IMR-90 (cell line): ENCODE data around the gene TIGD3. TPM values are rescaled to one million over a fixed set of nuclear protein-coding genes. Genes with fewer than 3 reads are reported as not detected.

ENCODE experiments used
- ATAC-seq: fragments of 200-7000 bp; cut with Tn5 transposase; 2 replicates; pipeline ENCODE4 v1.9.1; 2020; ENCODE audit warnings: low read depth, mild to moderate bottlenecking, moderate library complexity
- BruUV-seq: library from RNA; stranded (reverse); fragments of 400-500 nt; replicated peaks from 2 replicates; lab custom pipeline; 2021; lab: Mats Ljungman, UMichigan
- CTCF ChIA-PET: fragments of 300-600 bp; formaldehyde crosslinking; extraction: SDS; loops from one replicate; lab custom pipeline; 2021; ENCODE audit warnings: antibody characterized with exemption; lab: Yijun Ruan, JAX
- POLR2A ChIA-PET: fragments of 300-600 bp; sonication (Branson Sonifier 250); formaldehyde crosslinking; loops from one replicate; lab custom pipeline; 2022; ENCODE audit warnings: antibody characterized with exemption; ENCODE audit not compliant: unreplicated experiment; lab: Charles Lee
- DNase-seq: peaks from one replicate; pipeline ENCODE4 v3.0.0; 2013
- H2AFZ ChIP-seq: replicated peaks from 2 replicates; pipeline ENCODE3; 2013; ENCODE audit warnings: low read length, mild to moderate bottlenecking; ENCODE audit not compliant: poor library complexity
- H2AK5ac ChIP-seq: 2 replicates; pipeline ENCODE4 v1.6.1; 2013; ENCODE audit warnings: low read depth, low read length, inconsistent platforms
- H2AK9ac ChIP-seq: replicated peaks from 2 replicates; pipeline ENCODE3; 2013; ENCODE audit warnings: mild to moderate bottlenecking, low read depth, low read length, moderate library complexity; ENCODE audit not compliant: poor library complexity
- H2BK120ac ChIP-seq: 2 replicates; pipeline ENCODE4 v1.6.1; 2013; ENCODE audit warnings: low read depth, low read length, inconsistent platforms
- H2BK15ac ChIP-seq: 3 replicates; pipeline ENCODE4 v1.6.1; 2013; ENCODE audit warnings: low read depth, low read length, inconsistent platforms
- H2BK20ac ChIP-seq: 2 replicates; pipeline ENCODE4 v1.6.1; 2013; ENCODE audit warnings: low read depth, mild to moderate bottlenecking, inconsistent platforms, low read length, moderate library complexity
- H2BK5ac ChIP-seq: 2 replicates; pipeline ENCODE4 v1.6.1; 2013; ENCODE audit warnings: mild to moderate bottlenecking, low read depth, low read length, inconsistent platforms; ENCODE audit not compliant: poor library complexity, severe bottlenecking
- H3K14ac ChIP-seq: replicated peaks from 2 replicates; pipeline ENCODE4 v1.6.1; 2013; ENCODE audit warnings: low read depth, low read length, inconsistent platforms
- H3K18ac ChIP-seq: 2 replicates; pipeline ENCODE4 v1.6.1; 2013; ENCODE audit warnings: low read depth, low read length, control low read depth
- H3K23ac ChIP-seq: 2 replicates; pipeline ENCODE4 v1.6.1; 2013; ENCODE audit warnings: low read depth, low read length, inconsistent platforms
- H3K27ac ChIP-seq: 2 replicates; pipeline ENCODE4 v1.5.1; 2013; ENCODE audit warnings: mild to moderate bottlenecking, control low read depth, low read length; ENCODE audit not compliant: insufficient read depth
- H3K27me3 ChIP-seq: 2 replicates; pipeline ENCODE4 v1.6.1; 2013; ENCODE audit warnings: low read length; ENCODE audit not compliant: control insufficient read depth, insufficient read depth
- H3K36me3 ChIP-seq: 2 replicates; pipeline ENCODE4 v1.6.1; 2013; ENCODE audit warnings: low read length, mixed read lengths; ENCODE audit not compliant: control insufficient read depth, insufficient read depth
- H3K4ac ChIP-seq: 2 replicates; pipeline ENCODE4 v1.6.1; 2013; ENCODE audit warnings: low read depth, low read length, inconsistent platforms
- H3K4me1 ChIP-seq: 2 replicates; pipeline ENCODE4 v1.6.1; 2013; ENCODE audit warnings: low read length, mixed read lengths; ENCODE audit not compliant: control insufficient read depth, insufficient read depth
- H3K4me2 ChIP-seq: 2 replicates; pipeline ENCODE4 v1.6.1; 2013; ENCODE audit warnings: low read depth, mild to moderate bottlenecking, control low read depth, low read length, moderate library complexity
- H3K4me3 ChIP-seq: 2 replicates; pipeline ENCODE4 v1.5.1; 2013; ENCODE audit warnings: low read depth, mild to moderate bottlenecking, control low read depth, low read length, moderate library complexity; ENCODE audit not compliant: insufficient read depth
- H3K56ac ChIP-seq: 2 replicates; pipeline ENCODE4 v1.6.1; 2013; ENCODE audit warnings: low read length, inconsistent platforms; ENCODE audit not compliant: insufficient read depth; ENCODE audit errors: extremely low read depth
- H3K79me1 ChIP-seq, 2 experiments: 2 replicates each; pipeline ENCODE4 v1.6.1; 2013; ENCODE audit warnings: low read length in 2 of 2, inconsistent platforms in 1 of 2, low read depth in 1 of 2
- H3K9ac ChIP-seq: 2 replicates; pipeline ENCODE4 v1.6.1; 2013; ENCODE audit warnings: low read depth, low read length, control low read depth
- H3K9me1 ChIP-seq: 2 replicates; pipeline ENCODE4 v1.6.1; 2013; ENCODE audit warnings: low read length, inconsistent platforms; ENCODE audit not compliant: insufficient read depth
- H3K9me3 ChIP-seq: 2 replicates; pipeline ENCODE4 v1.6.1; 2013; ENCODE audit warnings: low read length; ENCODE audit not compliant: control insufficient read depth, insufficient read depth
- H4K20me1 ChIP-seq: 2 replicates; pipeline ENCODE4 v1.6.1; 2013; ENCODE audit warnings: low read length, inconsistent platforms; ENCODE audit not compliant: insufficient read depth
- H4K5ac ChIP-seq: 2 replicates; pipeline ENCODE4 v1.6.1; 2013; ENCODE audit warnings: mild to moderate bottlenecking, low read depth, low read length, control low read depth
- H4K8ac ChIP-seq, 2 experiments: 2 replicates each; pipeline ENCODE4 v1.6.1; 2013; ENCODE audit warnings: low read depth in 2 of 2, low read length in 2 of 2, control low read depth in 1 of 2, inconsistent platforms in 1 of 2
- H4K91ac ChIP-seq: 2 replicates; pipeline ENCODE4 v1.6.1; 2013; ENCODE audit warnings: low read depth, low read length, inconsistent platforms; ENCODE audit not compliant: insufficient read depth
- MAFK ChIP-seq: IDR thresholded peaks from 2 replicates; pipeline ENCODE4 v1.6.1; 2012; ENCODE audit warnings: low read depth, low read length, improper control_type of control experiment
- RFX5 ChIP-seq: IDR thresholded peaks from 2 replicates; pipeline ENCODE4 v1.8.0; 2012; ENCODE audit warnings: low read depth, mild to moderate bottlenecking, low read length, moderate library complexity
- WGBS, 2 experiments: methylation state at CpG; one replicate each; pipeline versions ENCODE4 v1.1.5 to v1.1.7; 2013; ENCODE audit warnings: missing lambda C conversion rate in 2 of 2; ENCODE audit not compliant: insufficient read length in 1 of 2; ENCODE audit errors: extremely low coverage in 2 of 2; 5-methylcytosine and 5-hydroxymethylcytosine counted together
- dilution Hi-C: fragments of 300-500 bp; cut with HindIII; formaldehyde crosslinking; loops from one replicate; pipeline ENCODE4 v1.14.3; 2018; ENCODE audit warnings: low sequenced_read_pairs; ENCODE audit not compliant: unreplicated experiment
- in situ Hi-C: fragments of 300-500 bp; cut with MboI; formaldehyde crosslinking; loops from 3 replicates; pipeline ENCODE4 v1.14.3; 2019; ENCODE audit warnings: low sequenced_read_pairs, inconsistent platforms, mixed read lengths
- intact Hi-C: fragments of 100-400 bp; cut with micrococcal nuclease; formaldehyde crosslinking; loops from 2 replicates; pipeline ENCODE4 v1.10.0; 2022
- polyA plus RNA-seq, 3 experiments: library from polyadenylated mRNA; depleted of rRNA; stranded (reverse); fragments of >200 nt; gene quantifications; 2 replicates each; pipeline ENCODE4 v1.2.3, GENCODE V29; 2012; ENCODE audit warnings: low replicate concordance in 1 of 3
- total RNA-seq: library from RNA; depleted of rRNA; stranded (reverse); fragments of >200 nt; gene quantifications from 2 replicates; pipeline ENCODE4 v1.2.3, GENCODE V29; 2012

TIGD3 gene
- total and polyA plus RNA-seq, 2 of the 4 experiments (the other 2 are of a cell fraction) = 0.12 TPM; not detected in 1

- H2AK5ac ChIP-seq = peak overlapping the region; percentile 82
- H2BK15ac ChIP-seq = no peak overlapping the region
- H3K9me3 ChIP-seq = no peaks in the 10 kb centered on the region
- H3K56ac ChIP-seq = no peak overlapping the region
- peak overlapping the region; percentile 74 for H2AK9ac ChIP-seq
- BruUV-seq = no TSS peak
- H3K9me1 ChIP-seq = peaks cover 17% of the 10 kb centered on the region
- H4K8ac ChIP-seq = no peak overlapping the region
- no peak overlapping the region for H3K4me2 ChIP-seq
- peaks cover 6% of the 10 kb centered on the region for H4K20me1 ChIP-seq
- H3K4me1 ChIP-seq = peaks cover 19% of the 10 kb centered on the region
- dilution Hi-C loops = no loop called here
- peak overlapping the region; percentile 40; the same call in 1 of the 2 replicates for H3K4ac ChIP-seq
- ChIA-PET CTCF (interaction anchor here (0.5 kb wide), 1 partner anchor 13 kb away, joined by 3 read pairs; no protein-coding TSS in a partner anchor), POLR2A (interaction anchor here (1.7 to 4.7 kb wide), 2 partner anchors 43 to 120 kb away, joined by 5 to 32 read pairs; partner anchors contain the start of genes MALAT1 and NEAT1)
- peak overlapping the region; percentile 13; the same call in 1 of the 2 replicates for H4K91ac ChIP-seq
- no peaks in the 10 kb centered on the region for H3K36me3 ChIP-seq
- H3K9ac ChIP-seq = no peak overlapping the region
- no peak for TF ChIP-seq MAFK
- TF ChIP-seq RFX5 = no peak
- H2BK120ac ChIP-seq = no peak overlapping the region
- in situ Hi-C loops = no loop called here
- DNase-seq (no peak), ATAC-seq (no peak)
- H2BK5ac ChIP-seq = no peak overlapping the region
- H3K4me3 ChIP-seq = no peak overlapping the region
- H3K18ac ChIP-seq = no peak overlapping the region
- H3K14ac ChIP-seq = no peak overlapping the region
- peaks cover 10 to 42% of the 10 kb centered on the region in 2 experiments for H3K79me1 ChIP-seq
- no peaks in the 10 kb centered on the region for H3K27me3 ChIP-seq
- no peak overlapping the region for H3K27ac ChIP-seq
- H2AFZ ChIP-seq = no peak overlapping the region
- intact Hi-C loops = loop anchor here (5.0 kb wide), 1 partner anchor 192 kb away; the partner anchor contains the start of genes FAM89B and ZNRD2
- no peak overlapping the region for H3K23ac ChIP-seq
- WGBS, 2 experiments = 98% methylated on average over 4 of the region's 13 CpGs; no CpG with 5 or more reads in 1 of the 2 experiments
- H4K5ac ChIP-seq = no peak overlapping the region
- H2BK20ac ChIP-seq = no peak overlapping the region; the same call in 1 of the 2 replicates
Observed at GRCh38 chr11:65379698-65380459, 25.3 kb downstream of the TIGD3 start.
